GM21423 (cell line): ENCODE data around the gene FADS6.
"Not testable (repeated sequence)": the region's sequence is repeated elsewhere in the genome, so short reads cannot be mapped to it uniquely, and the experiment has no call there.

Experiments used
- ATAC-seq: cut with Tn5 transposase; IDR thresholded peaks from one replicate; pipeline ENCODE4 v1.9.1; 2021; ENCODE audit warnings: mild to moderate bottlenecking, moderate library complexity; ENCODE audit not compliant: unreplicated experiment

The FADS6 gene

DNA sequence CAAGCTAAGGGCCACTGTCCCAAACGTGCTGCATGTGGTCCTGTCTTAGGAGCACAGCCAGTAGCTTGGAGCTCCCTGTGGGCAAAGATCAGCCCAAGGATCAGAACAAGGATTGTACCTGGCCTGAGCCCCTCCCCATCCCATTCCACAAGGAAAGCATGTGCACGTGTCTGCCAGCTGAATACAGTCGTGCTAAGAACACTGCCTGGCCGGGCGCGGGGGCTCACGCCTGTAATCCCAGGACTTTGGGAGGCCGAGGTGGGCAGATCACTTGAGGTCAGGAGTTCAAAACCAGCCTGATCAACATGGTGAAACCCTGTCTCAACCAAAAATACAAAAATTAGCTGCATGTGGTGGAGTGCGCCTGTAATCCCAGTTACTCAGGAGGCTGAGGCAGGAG lies 23.4 kb downstream of the FADS6 start:
- not testable (repeated sequence) for ATAC-seq

- ATAC-seq, result no peak
These were observed 24.6 kb downstream of the FADS6 start for GRCh38 chr17:74868908-74869255.

- ATAC-seq, result no peak
These were observed 25.1 kb downstream of the FADS6 start for GRCh38 chr17:74868251-74868907.

- ATAC-seq, result no peak
These were observed 27.1 kb downstream of the FADS6 start for GRCh38 chr17:74866198-74866835.

- no peak for ATAC-seq
These were observed 27.8 kb downstream of the FADS6 start for GRCh38 chr17:74865504-74866197.

DNA sequence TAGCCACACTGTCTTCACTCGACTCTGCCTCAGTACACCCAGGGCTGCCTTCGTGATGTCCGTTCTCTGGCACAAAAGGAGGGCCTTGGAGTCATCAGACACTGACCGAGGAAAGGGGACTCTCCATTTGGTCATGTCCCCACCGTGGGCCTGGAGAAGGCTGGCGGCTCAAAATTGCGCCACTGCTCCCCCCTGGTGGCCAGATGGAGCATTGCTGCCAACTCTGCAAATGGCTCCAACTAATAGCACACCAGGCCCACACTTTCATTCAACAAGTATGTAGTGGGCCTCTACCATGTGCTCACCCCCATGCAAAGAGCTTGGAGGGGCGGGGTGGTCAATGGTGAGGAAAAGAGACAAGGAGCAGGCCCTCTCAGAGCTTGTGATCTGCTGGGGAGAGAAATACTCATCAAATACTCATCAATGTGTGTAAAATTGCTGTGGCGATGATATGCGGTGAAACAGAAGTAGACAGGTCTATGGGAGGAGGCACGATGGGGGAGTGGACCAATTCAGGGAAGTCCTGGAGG lies 28.5 kb downstream of the FADS6 start:
- ATAC-seq, result no peak

- no peak for ATAC-seq
These were observed 29.1 kb downstream of the FADS6 start for GRCh38 chr17:74864297-74864865.

- ATAC-seq, result no peak
These were observed 29.8 kb downstream of the FADS6 start for GRCh38 chr17:74863420-74864296.

GRCh38 chr17:74862919-74863318 lies 30.5 kb downstream of the FADS6 start:
- no peak for ATAC-seq

- no peak for ATAC-seq
These were observed 31.1 kb downstream of the FADS6 start for GRCh38 chr17:74862108-74862901.

- ATAC-seq, result no peak
These were observed 31.7 kb downstream of the FADS6 start for GRCh38 chr17:74861662-74862107.

DNA sequence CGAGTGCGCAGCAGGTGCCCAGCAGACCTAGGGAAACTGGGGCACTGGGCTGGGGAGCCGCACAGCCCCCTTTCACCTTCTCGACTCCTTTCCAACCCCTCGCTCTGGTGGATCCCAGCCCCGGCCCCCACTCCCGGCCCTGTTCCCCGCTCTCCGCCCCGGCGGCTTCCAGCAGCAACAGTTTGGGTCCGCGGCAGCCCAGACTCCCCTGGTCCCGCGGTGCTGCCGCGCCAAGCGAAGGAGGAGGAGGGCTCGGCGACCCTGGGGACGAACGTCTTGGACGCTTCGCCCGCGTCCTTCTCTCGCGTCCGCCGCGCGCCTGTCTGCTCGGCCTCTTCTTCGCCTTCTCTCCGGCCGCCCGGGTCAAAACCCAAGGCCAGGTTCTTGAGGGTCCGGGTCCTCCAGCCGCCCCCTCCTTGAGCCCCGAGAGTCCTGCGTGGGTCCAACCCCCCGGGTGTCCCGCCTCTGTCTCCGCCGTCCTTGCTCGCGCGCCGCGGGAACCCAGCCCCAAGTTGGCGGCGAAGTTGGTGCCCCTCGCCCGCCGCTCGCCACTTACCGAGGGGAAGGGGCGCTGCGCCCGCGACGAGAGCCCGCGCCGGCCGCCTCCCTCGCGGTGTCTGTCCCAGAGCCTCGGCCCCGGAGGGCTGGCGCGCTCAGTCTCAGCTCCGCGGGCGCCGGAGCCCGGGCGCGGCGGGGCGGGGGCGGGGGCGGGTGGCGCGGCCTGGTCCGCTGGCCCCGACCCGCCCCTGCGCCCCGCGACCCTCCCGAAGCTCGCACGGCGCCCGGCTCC lies 32.4 kb downstream of the FADS6 start:
- ATAC-seq, result no peak

- ATAC-seq, result no peak
These were observed 33.1 kb downstream of the FADS6 start for GRCh38 chr17:74860229-74860871.

DNA sequence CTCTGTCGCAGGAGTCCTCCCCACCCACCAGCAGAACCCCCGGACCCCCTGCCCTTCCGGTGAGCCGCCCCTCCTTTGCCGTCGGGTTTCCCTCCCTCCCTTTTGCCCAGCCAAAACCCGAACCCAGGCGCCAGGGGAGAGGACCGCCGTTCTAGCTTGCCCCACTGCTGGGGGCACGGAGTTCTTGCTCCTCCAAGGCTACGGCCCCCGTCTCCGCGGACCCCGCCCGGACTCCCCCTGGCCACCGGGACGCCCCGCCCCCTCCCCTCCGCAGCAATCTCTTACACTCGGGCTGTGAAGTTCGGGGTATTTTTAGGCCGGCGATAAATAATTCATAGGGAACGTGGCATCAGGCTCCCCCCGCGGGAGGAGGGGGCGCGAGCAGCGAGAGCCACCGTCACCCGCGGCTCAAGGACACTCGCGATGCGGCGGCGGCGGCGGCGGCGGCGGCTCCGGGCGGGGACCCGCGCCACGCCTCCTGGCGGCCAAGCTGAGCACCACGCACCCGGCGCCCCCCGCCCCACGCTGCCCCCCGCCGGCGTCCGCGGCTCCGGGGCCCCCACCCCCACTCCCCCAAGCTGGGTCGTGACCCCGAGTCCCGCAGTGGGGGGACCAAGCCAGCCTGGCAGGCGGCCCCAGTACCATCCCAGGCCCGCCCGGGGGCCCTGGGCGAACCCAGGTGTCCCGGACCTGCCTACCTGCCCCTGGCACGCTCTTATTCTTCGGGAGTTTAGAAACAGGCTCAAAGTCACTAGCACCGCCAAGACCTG lies 33.8 kb downstream of the FADS6 start, which contains the start of gene GRIN2C:
Gene GRIN2C, minus strand, starts transcription at position 427 of the 770 bp plus-strand sequence. CDS start 4,793 bp downstream, outside the sequence.
- ATAC-seq, result no peak

- ATAC-seq, result no peak
These were observed 34.6 kb downstream of the FADS6 start for GRCh38 chr17:74858672-74859458.

DNA sequence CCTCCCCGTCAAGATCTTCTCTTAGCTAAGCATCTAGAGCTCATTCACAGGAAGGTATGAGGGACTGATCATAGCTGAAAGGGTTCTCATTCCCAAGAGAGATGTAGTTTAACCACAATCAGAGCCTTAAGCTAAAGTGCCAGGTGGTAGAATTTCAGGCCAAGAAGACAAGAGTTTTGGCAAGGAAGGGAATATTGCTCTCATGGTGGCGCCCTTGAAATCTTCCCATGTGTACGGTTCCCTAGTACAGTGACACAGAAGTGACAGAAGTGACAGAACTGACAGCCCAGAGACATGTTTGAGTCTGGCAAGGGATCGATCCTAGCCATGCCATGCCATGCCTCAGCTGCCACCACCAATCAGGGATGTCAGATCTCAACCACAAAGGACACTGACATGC lies 36.2 kb downstream of the FADS6 start:
- no peak for ATAC-seq

- ATAC-seq, result no peak
These were observed 37.3 kb downstream of the FADS6 start for GRCh38 chr17:74856112-74856511.
